Mesendoderm (in vitro differentiated cells): ENCODE data around the gene S100A12.
A peak's percentile ranks its signal among the peaks of the same experiment; 100 is the strongest.

ENCODE experiments used
- DNase-seq: peaks from one replicate; pipeline ENCODE4 v3.0.0; 2013
- H2AK5ac ChIP-seq: 2 replicates; pipeline ENCODE4 v1.6.1; 2013; ENCODE audit warnings: low read length, inconsistent platforms
- H2BK120ac ChIP-seq: 2 replicates; pipeline ENCODE4 v1.6.1; 2013; ENCODE audit warnings: low read depth, mild to moderate bottlenecking, low read length, moderate library complexity, mixed read lengths
- H2BK15ac ChIP-seq: replicated peaks from 2 replicates; pipeline ENCODE4 v1.6.1; 2013; ENCODE audit warnings: low read depth, mild to moderate bottlenecking, moderate library complexity
- H2BK5ac ChIP-seq: 2 replicates; pipeline ENCODE4 v1.6.1; 2013; ENCODE audit warnings: low read length, inconsistent platforms
- H3K18ac ChIP-seq: 2 replicates; pipeline ENCODE4 v1.6.1; 2013; ENCODE audit warnings: mild to moderate bottlenecking, low read length, mixed read lengths
- H3K23ac ChIP-seq: one replicate; pipeline ENCODE4 v1.6.1; 2013; ENCODE audit warnings: low read length
- H3K27ac ChIP-seq: 2 replicates; pipeline ENCODE4 v1.5.1; 2013; ENCODE audit warnings: low read depth, mild to moderate bottlenecking, inconsistent platforms, low read length, moderate library complexity
- H3K27me3 ChIP-seq: 2 replicates; pipeline ENCODE4 v1.6.1; 2013; ENCODE audit warnings: low read length, control low read depth, mild to moderate bottlenecking, inconsistent platforms; ENCODE audit not compliant: insufficient read depth, poor library complexity
- H3K36me3 ChIP-seq: 2 replicates; pipeline ENCODE4 v1.6.1; 2013; ENCODE audit warnings: low read length, inconsistent platforms; ENCODE audit not compliant: control insufficient read depth, insufficient read depth
- H3K4ac ChIP-seq: one replicate; pipeline ENCODE4 v1.6.1; 2013; ENCODE audit warnings: low read depth, mild to moderate bottlenecking, low read length, moderate library complexity
- H3K4me1 ChIP-seq: 2 replicates; pipeline ENCODE4 v1.6.1; 2013; ENCODE audit warnings: low read depth, low read length, inconsistent platforms; ENCODE audit not compliant: control insufficient read depth
- H3K4me2 ChIP-seq: 2 replicates; pipeline ENCODE4 v1.6.1; 2013; ENCODE audit warnings: low read length
- H3K4me3 ChIP-seq: 2 replicates; pipeline ENCODE4 v1.5.1; 2013; ENCODE audit warnings: mild to moderate bottlenecking, low read length
- H3K56ac ChIP-seq: one replicate; pipeline ENCODE4 v1.6.1; 2013; ENCODE audit warnings: low read length
- H3K79me1 ChIP-seq: 2 replicates; pipeline ENCODE4 v1.6.1; 2013; ENCODE audit warnings: low read length, inconsistent platforms
- H3K79me2 ChIP-seq: 2 replicates; pipeline ENCODE4 v1.6.1; 2013; ENCODE audit warnings: mild to moderate bottlenecking, low read length; ENCODE audit not compliant: control insufficient read depth, insufficient read depth
- H3K9ac ChIP-seq: 2 replicates; pipeline ENCODE4 v1.6.1; 2013; ENCODE audit warnings: low read length, inconsistent platforms
- H4K5ac ChIP-seq: one replicate; pipeline ENCODE4 v1.6.1; 2013; ENCODE audit warnings: low read length
- H4K8ac ChIP-seq: one replicate; pipeline ENCODE4 v1.6.1; 2013; ENCODE audit warnings: low read depth, mild to moderate bottlenecking, control low read depth, low read length, moderate library complexity
- WGBS: extraction: QIAGEN DNeasy Blood & Tissue Kit; methylation state at CpG from one replicate; pipeline ENCODE4 v1.1.7; 2013; ENCODE audit warnings: low lambda C conversion rate, missing lambda C conversion rate; ENCODE audit not compliant: insufficient coverage; ENCODE audit errors: extremely low coverage; 5-methylcytosine and 5-hydroxymethylcytosine counted together

Gene S100A12

DNA sequence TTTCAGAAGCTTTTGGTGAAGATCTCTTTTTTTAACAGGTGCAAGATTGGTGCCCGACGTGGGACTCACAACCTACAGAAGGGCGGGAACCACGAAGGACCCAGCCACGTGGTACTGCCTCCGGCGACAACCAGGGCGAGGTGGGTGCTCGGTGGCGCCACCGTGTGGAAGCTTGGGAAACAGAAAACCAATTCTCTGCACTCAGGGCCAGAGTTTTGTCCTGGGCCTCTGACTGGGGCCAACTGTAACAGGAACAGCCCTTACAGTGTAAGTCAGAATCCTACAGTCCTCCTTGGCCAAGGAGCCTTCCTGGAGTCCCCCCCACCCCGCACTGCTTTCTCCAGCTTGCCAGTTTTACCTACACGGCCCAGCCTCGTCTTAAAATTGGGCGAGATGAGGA is 29.3 kb upstream of the S100A12 start:
- Histone ChIP-seq H2BK120ac (no peak overlapping the region), H3K79me1 (no peaks in the 10 kb centered on the region), H2BK15ac (no peak overlapping the region), H4K8ac (no peak overlapping the region), H2BK5ac (no peak overlapping the region), H3K9ac (no peak overlapping the region), H3K4me3 (no peak overlapping the region), H3K23ac (no peak overlapping the region), H3K4me2 (no peak overlapping the region), H3K4me1 (no peaks in the 10 kb centered on the region), H4K5ac (no peak overlapping the region), H3K36me3 (no peaks in the 10 kb centered on the region), H3K4ac (no peak overlapping the region), H3K79me2 (no peaks in the 10 kb centered on the region), H2AK5ac (no peak overlapping the region), H3K56ac (no peak overlapping the region), H3K27ac (no peak overlapping the region), H3K27me3 (no peaks in the 10 kb centered on the region), H3K18ac (no peak overlapping the region)
- no CpG with 5 or more reads among the region's 15 CpGs for WGBS
- peak; percentile 54 for DNase-seq

DNA sequence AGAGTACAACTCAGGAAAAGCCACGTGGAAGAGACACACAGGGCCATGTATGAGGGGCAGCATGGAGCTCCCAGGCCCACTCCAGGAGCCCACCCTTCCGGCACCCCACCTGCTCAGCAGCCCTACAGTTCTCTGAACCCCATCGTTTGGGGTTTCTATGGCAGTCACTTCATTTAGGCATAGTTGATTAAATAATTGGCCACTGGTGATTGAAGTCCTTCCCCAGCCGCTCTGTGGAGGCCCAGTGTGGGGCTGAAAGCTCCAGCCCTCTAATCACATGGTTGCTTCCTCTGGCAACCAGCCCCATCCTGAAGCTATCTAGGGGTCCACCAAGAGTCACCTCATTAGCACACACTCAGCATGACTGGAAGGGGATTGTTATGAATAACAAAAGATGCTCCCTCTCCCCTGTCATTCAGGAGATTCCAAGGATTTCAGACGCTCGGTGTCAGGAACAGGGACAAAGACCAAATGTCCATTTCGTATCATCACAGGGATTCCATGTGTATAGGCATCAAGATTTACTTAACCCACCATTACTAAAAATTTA is 28.7 kb upstream of the S100A12 start:
- Histone ChIP-seq H3K79me2 (no peaks in the 10 kb centered on the region), H2BK5ac (no peak overlapping the region), H3K9ac (no peak overlapping the region), H2AK5ac (no peak overlapping the region), H2BK15ac (no peak overlapping the region), H2BK120ac (no peak overlapping the region), H3K79me1 (no peaks in the 10 kb centered on the region), H3K4me3 (no peak overlapping the region), H3K23ac (no peak overlapping the region), H3K4me2 (no peak overlapping the region), H4K8ac (no peak overlapping the region), H3K36me3 (no peaks in the 10 kb centered on the region), H3K27me3 (no peaks in the 10 kb centered on the region), H3K56ac (no peak overlapping the region), H3K4ac (no peak overlapping the region), H3K27ac (no peak overlapping the region), H3K18ac (no peak overlapping the region), H4K5ac (no peak overlapping the region), H3K4me1 (no peaks in the 10 kb centered on the region)
- peak; percentile 4 for DNase-seq
- WGBS = no CpG with 5 or more reads among the region's 7 CpGs

DNA sequence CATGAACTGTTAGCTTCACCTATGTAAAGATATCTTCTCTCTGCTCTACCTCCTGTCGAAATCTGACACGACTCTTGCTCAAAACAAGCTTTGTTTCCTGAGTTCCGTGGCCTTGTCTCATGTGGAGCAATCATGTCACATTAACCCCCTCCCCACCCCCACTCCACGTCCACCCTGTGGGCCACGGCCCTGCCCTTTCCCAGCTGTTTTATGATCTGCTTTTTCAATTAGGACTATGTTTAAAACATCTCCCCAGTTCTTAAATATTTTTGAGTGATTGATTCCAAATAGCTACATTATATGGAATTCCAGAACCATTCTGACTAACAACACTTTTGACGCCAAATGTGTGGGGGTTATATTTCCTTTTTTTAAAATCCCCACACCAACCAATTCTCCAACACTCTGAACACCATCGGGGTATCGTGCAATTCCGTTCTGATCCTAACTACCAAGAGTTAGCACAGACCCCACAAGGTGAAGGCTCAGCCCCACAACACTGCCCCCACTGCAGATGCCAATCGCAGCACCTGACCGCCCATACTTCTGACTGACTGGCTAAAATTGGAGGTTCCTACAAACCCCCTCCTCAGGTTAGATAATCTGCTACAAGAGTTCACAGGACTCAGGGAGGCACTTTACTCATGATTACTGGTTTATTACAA is 28.1 kb upstream of the S100A12 start:
- no peak overlapping the region for H2BK5ac ChIP-seq
- H3K4me2 ChIP-seq = no peak overlapping the region
- H3K4ac ChIP-seq = no peak overlapping the region
- H3K56ac ChIP-seq = no peak overlapping the region
- no peak overlapping the region for H3K18ac ChIP-seq
- H3K36me3 ChIP-seq = no peaks in the 10 kb centered on the region
- H3K79me2 ChIP-seq = no peaks in the 10 kb centered on the region
- DNase-seq = no peak
- no peak overlapping the region for H2BK15ac ChIP-seq
- H3K4me3 ChIP-seq = no peak overlapping the region
- no peaks in the 10 kb centered on the region for H3K4me1 ChIP-seq
- no peak overlapping the region for H2AK5ac ChIP-seq
- no CpG with 5 or more reads among the region's 11 CpGs for WGBS
- no peak overlapping the region for H2BK120ac ChIP-seq
- no peak overlapping the region for H3K23ac ChIP-seq
- H4K8ac ChIP-seq = no peak overlapping the region
- H4K5ac ChIP-seq = no peak overlapping the region
- no peak overlapping the region for H3K9ac ChIP-seq
- H3K27me3 ChIP-seq = no peaks in the 10 kb centered on the region
- no peak overlapping the region for H3K27ac ChIP-seq
- no peaks in the 10 kb centered on the region for H3K79me1 ChIP-seq

DNA sequence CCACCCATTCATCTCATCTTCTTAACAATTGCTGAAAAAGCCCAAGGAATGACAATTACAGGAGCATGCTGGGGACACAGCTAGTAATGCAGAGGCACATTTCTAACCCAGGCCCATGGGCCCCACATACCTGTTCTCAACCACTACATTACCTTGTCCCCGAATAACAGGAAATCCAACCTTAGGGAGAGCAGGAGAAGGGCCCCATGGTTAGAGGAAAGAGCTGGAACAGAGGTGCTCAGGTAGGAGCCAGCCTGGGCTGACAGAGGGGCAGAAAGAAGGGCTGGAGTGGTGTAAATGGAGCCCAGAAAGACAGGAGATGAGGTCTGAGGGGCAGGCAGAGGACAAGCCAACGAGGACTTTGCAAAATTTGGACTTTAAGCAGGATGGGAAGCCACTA is 26.8 kb upstream of the S100A12 start:
- no peak overlapping the region for H3K4me2 ChIP-seq
- H4K8ac ChIP-seq = no peak overlapping the region
- no peak overlapping the region for H3K4me3 ChIP-seq
- H3K27ac ChIP-seq = no peak overlapping the region
- no peaks in the 10 kb centered on the region for H3K79me2 ChIP-seq
- no peak overlapping the region for H3K23ac ChIP-seq
- H3K4ac ChIP-seq = no peak overlapping the region
- H3K36me3 ChIP-seq = no peaks in the 10 kb centered on the region
- no peak overlapping the region for H3K9ac ChIP-seq
- no peak overlapping the region for H2BK120ac ChIP-seq
- H2AK5ac ChIP-seq = no peak overlapping the region
- H3K27me3 ChIP-seq = no peaks in the 10 kb centered on the region
- no peak overlapping the region for H3K56ac ChIP-seq
- H3K4me1 ChIP-seq = no peaks in the 10 kb centered on the region
- no peak for DNase-seq
- WGBS = no CpG with 5 or more reads among the region's 2 CpGs
- H3K79me1 ChIP-seq = no peaks in the 10 kb centered on the region
- H4K5ac ChIP-seq = no peak overlapping the region
- no peak overlapping the region for H3K18ac ChIP-seq
- H2BK5ac ChIP-seq = no peak overlapping the region
- no peak overlapping the region for H2BK15ac ChIP-seq

DNA sequence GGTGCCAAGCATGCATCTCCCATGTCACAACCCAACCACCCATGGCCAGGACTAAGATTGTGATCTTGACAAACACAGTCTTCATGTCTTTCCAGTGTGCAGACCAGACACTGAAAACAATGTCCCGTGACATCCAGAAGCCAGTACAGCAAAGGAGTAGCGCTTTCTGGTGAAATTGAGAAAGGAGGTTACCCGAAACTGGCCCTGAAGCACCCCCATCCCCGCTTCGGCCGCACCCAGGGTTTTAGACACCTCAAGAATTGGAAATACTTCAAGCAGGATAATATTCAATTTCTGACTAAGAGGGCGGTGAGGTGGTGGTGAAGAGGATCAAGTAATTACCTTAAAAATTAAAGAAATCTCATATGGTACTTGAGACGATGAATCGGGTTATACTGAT is 26.0 kb upstream of the S100A12 start:
- Histone ChIP-seq H3K36me3 (no peaks in the 10 kb centered on the region), H4K5ac (no peak overlapping the region), H3K23ac (no peak overlapping the region), H3K27me3 (no peaks in the 10 kb centered on the region), H3K79me2 (no peaks in the 10 kb centered on the region), H3K4me1 (no peaks in the 10 kb centered on the region), H3K4ac (no peak overlapping the region), H2BK5ac (no peak overlapping the region), H3K9ac (no peak overlapping the region), H3K4me3 (no peak overlapping the region), H3K79me1 (no peaks in the 10 kb centered on the region), H2AK5ac (no peak overlapping the region), H4K8ac (no peak overlapping the region), H3K4me2 (no peak overlapping the region), H2BK15ac (no peak overlapping the region), H3K18ac (no peak overlapping the region), H3K27ac (no peak overlapping the region), H3K56ac (no peak overlapping the region), H2BK120ac (no peak overlapping the region)
- no peak for DNase-seq
- no CpG with 5 or more reads among the region's 9 CpGs for WGBS

DNA sequence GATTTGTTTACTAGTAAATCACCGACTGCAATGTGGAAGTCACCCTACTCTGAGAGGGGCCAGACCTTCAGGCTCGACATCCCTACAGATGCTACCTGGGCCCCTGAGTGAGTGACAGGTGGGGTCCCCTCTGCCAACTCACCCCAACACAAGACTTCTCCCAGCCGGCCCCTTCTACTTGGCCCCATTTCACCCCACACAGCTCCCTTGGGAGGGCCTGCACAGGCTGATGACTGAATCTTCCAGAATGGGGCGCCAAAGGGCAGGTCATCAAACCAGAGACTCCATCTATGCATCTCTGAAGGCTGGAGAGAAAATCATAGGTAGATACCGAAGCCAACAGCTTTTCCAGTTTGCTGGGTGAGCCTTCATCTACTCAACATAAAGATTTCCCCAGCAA is 24.8 kb upstream of the S100A12 start:
- Histone ChIP-seq H3K9ac (no peak overlapping the region), H2BK5ac (no peak overlapping the region), H3K56ac (no peak overlapping the region), H3K4me3 (no peak overlapping the region), H3K36me3 (no peaks in the 10 kb centered on the region), H3K4me1 (no peaks in the 10 kb centered on the region), H3K27ac (no peak overlapping the region), H3K27me3 (no peaks in the 10 kb centered on the region), H4K5ac (no peak overlapping the region), H3K4ac (no peak overlapping the region), H3K23ac (no peak overlapping the region), H2AK5ac (no peak overlapping the region), H3K79me2 (no peaks in the 10 kb centered on the region), H3K18ac (no peak overlapping the region), H4K8ac (no peak overlapping the region), H2BK120ac (no peak overlapping the region), H3K79me1 (no peaks in the 10 kb centered on the region), H2BK15ac (no peak overlapping the region), H3K4me2 (no peak overlapping the region)
- no peak for DNase-seq
- WGBS = no CpG with 5 or more reads among the region's 5 CpGs
